H9 (cell line): ENCODE data around the gene ODF2. TPM values are rescaled to one million over a fixed set of nuclear protein-coding genes. Genes with fewer than 3 reads are reported as not detected.

Experiments
- DNase-seq: peaks from one replicate; pipeline ENCODE4 v3.0.0-alpha.2; 2017
- H2AFZ ChIP-seq: one replicate; pipeline ENCODE4 v1.6.1; 2013; ENCODE audit warnings: mild to moderate bottlenecking, low read length, control low read depth, moderate library complexity
- H2AK5ac ChIP-seq: 2 replicates; pipeline ENCODE4 v1.6.1; 2013; ENCODE audit warnings: low read length, control low read depth, mixed read lengths; ENCODE audit not compliant: insufficient read length
- H2BK120ac ChIP-seq: one replicate; pipeline ENCODE4 v1.6.1; 2013; ENCODE audit warnings: low read depth, mild to moderate bottlenecking, low read length, control low read depth, inconsistent platforms; ENCODE audit not compliant: poor library complexity, severe bottlenecking
- H2BK12ac ChIP-seq: 2 replicates; pipeline ENCODE4 v1.6.1; 2013; ENCODE audit warnings: low read length, control low read depth, mixed read lengths, low read depth; ENCODE audit not compliant: insufficient read length
- H2BK15ac ChIP-seq: 2 replicates; pipeline ENCODE4 v1.6.1; 2013; ENCODE audit warnings: low read depth, low read length, control low read depth
- H2BK20ac ChIP-seq: one replicate; pipeline ENCODE4 v1.6.1; 2013; ENCODE audit warnings: low read depth, mild to moderate bottlenecking, low read length, control low read depth, inconsistent platforms; ENCODE audit not compliant: poor library complexity, severe bottlenecking
- H2BK5ac ChIP-seq: 2 replicates; pipeline ENCODE4 v1.6.1; 2013; ENCODE audit warnings: low read length, control low read depth, mixed read lengths; ENCODE audit not compliant: insufficient read length
- H3K14ac ChIP-seq: 2 replicates; pipeline ENCODE4 v1.6.1; 2013; ENCODE audit warnings: low read length, control low read depth; ENCODE audit not compliant: insufficient read depth
- H3K18ac ChIP-seq: 2 replicates; pipeline ENCODE4 v1.6.1; 2013; ENCODE audit warnings: low read depth, mild to moderate bottlenecking, mixed read lengths, low read length, control low read depth; ENCODE audit not compliant: insufficient read length
- H3K23ac ChIP-seq: 2 replicates; pipeline ENCODE4 v1.6.1; 2013; ENCODE audit warnings: low read length, control low read depth, mixed read lengths, low read depth; ENCODE audit not compliant: insufficient read length
- H3K23me2 ChIP-seq: 2 replicates; pipeline ENCODE4 v1.6.1; 2013; ENCODE audit warnings: low read depth, mild to moderate bottlenecking, mixed read lengths, low read length, control low read depth; ENCODE audit not compliant: insufficient read length, poor library complexity, severe bottlenecking
- H3K27ac ChIP-seq: 2 replicates; pipeline ENCODE4 v1.5.1; 2013; ENCODE audit warnings: low read length, control low read depth, mixed read lengths, low read depth; ENCODE audit not compliant: insufficient read length
- H3K27me3 ChIP-seq: 2 replicates; pipeline ENCODE4 v1.6.1; 2013; ENCODE audit warnings: low read length, control low read depth, inconsistent platforms; ENCODE audit not compliant: insufficient read depth
- H3K4ac ChIP-seq: 2 replicates; pipeline ENCODE4 v1.6.1; 2013; ENCODE audit warnings: low read depth, mild to moderate bottlenecking, control low read depth, inconsistent platforms, low read length, moderate library complexity
- H3K4me1 ChIP-seq: 2 replicates; pipeline ENCODE4 v1.6.1; 2013; ENCODE audit warnings: low read length, control low read depth, inconsistent platforms; ENCODE audit not compliant: insufficient read depth
- H3K4me2 ChIP-seq: 2 replicates; pipeline ENCODE4 v1.6.1; 2013; ENCODE audit warnings: low read length, control low read depth, mixed read lengths; ENCODE audit not compliant: insufficient read length, insufficient read depth
- H3K56ac ChIP-seq: 2 replicates; pipeline ENCODE4 v1.6.1; 2013; ENCODE audit warnings: low read depth, mild to moderate bottlenecking, mixed read lengths, low read length, control low read depth; ENCODE audit not compliant: insufficient read length
- H3K79me1 ChIP-seq: 2 replicates; pipeline ENCODE4 v1.6.1; 2013; ENCODE audit warnings: low read depth, mild to moderate bottlenecking, moderate library complexity, low read length, control low read depth, inconsistent platforms; ENCODE audit not compliant: insufficient read depth, poor library complexity, severe bottlenecking
- H3K79me2 ChIP-seq: 2 replicates; pipeline ENCODE4 v1.6.1; 2013; ENCODE audit warnings: low read length, control low read depth, inconsistent platforms; ENCODE audit not compliant: insufficient read depth
- H3K9ac ChIP-seq: 2 replicates; pipeline ENCODE4 v1.6.1; 2013; ENCODE audit warnings: low read length, control low read depth, mixed read lengths; ENCODE audit not compliant: insufficient read length; ENCODE audit errors: extremely low read depth
- H3K9me3 ChIP-seq: one replicate; pipeline ENCODE4 v1.6.1; 2013; ENCODE audit warnings: low read depth, low read length, inconsistent platforms; ENCODE audit not compliant: control insufficient read depth
- H3T11ph ChIP-seq: one replicate; pipeline ENCODE4 v1.6.1; 2013; ENCODE audit warnings: mild to moderate bottlenecking, low read length, control low read depth, inconsistent platforms
- H4K20me1 ChIP-seq: one replicate; pipeline ENCODE4 v1.6.1; 2013; ENCODE audit not compliant: control insufficient read depth, insufficient read length, insufficient read depth
- H4K5ac ChIP-seq: 2 replicates; pipeline ENCODE4 v1.6.1; 2013; ENCODE audit warnings: low read depth, mild to moderate bottlenecking, mixed read lengths, low read length, control low read depth; ENCODE audit not compliant: insufficient read length
- H4K8ac ChIP-seq: replicated peaks from 2 replicates; pipeline ENCODE4 v1.6.1; 2013; ENCODE audit warnings: low read length, control low read depth, mixed read lengths, low read depth; ENCODE audit not compliant: insufficient read length
- H4K91ac ChIP-seq: 2 replicates; pipeline ENCODE4 v1.6.1; 2013; ENCODE audit warnings: low read depth, mild to moderate bottlenecking, moderate library complexity, mixed read lengths, low read length, control low read depth; ENCODE audit not compliant: insufficient read length
- H3K27ac Mint-ChIP-seq, 3 experiments: 2 replicates in 2 of 3; 3 replicates in 1 of 3; pipeline ENCODE4 v1.8.0; 2020 to 2021; ENCODE audit warnings: mixed read lengths in 3 of 3, mild to moderate bottlenecking in 1 of 3, moderate library complexity in 1 of 3
- H3K27me3 Mint-ChIP-seq: 2 replicates; pipeline ENCODE4 v1.8.0; 2021; ENCODE audit warnings: low read depth, mild to moderate bottlenecking, moderate library complexity, mixed read lengths
- H3K36me3 Mint-ChIP-seq, 3 experiments: 2 replicates in 2 of 3; 3 replicates in 1 of 3; pipeline ENCODE4 v1.8.0; 2020 to 2021; ENCODE audit warnings: low read depth in 3 of 3, mixed read lengths in 3 of 3; ENCODE audit not compliant: insufficient read depth in 1 of 3
- H3K4me1 Mint-ChIP-seq, 2 experiments: 2 replicates each; pipeline ENCODE4 v1.8.0; 2020; ENCODE audit warnings: mixed read lengths in 2 of 2
- H3K4me3 Mint-ChIP-seq, 2 experiments: 2 replicates in 1 of 2; 3 replicates in 1 of 2; pipeline ENCODE4 v1.8.0; 2020 to 2021; ENCODE audit warnings: mild to moderate bottlenecking in 2 of 2, mixed read lengths in 2 of 2, moderate library complexity in 1 of 2
- H3K9me3 Mint-ChIP-seq, 2 experiments: 2 replicates in 1 of 2; 3 replicates in 1 of 2; pipeline ENCODE4 v1.8.0; 2020; ENCODE audit warnings: mild to moderate bottlenecking in 2 of 2, mixed read lengths in 2 of 2, moderate library complexity in 1 of 2
- CTCF ChIP-seq: fragments of 200-600 bp; sonication (generic); conservative IDR thresholded peaks from 3 replicates; pipeline ENCODE4 v1.8.0; 2021; ENCODE audit warnings: antibody characterized with exemption, mild to moderate bottlenecking
- WGBS: extraction: QIAGEN DNeasy Blood & Tissue Kit; methylation state at CpG from one replicate; pipeline ENCODE4 v1.1.7; 2013; ENCODE audit warnings: missing lambda C conversion rate, low lambda C conversion rate, mixed read lengths; ENCODE audit not compliant: insufficient read length; ENCODE audit errors: extremely low coverage; 5-methylcytosine and 5-hydroxymethylcytosine counted together
- total RNA-seq: library from RNA; stranded (reverse); gene quantifications from 2 replicates; pipeline ENCODE4 v1.2.1, GENCODE V29; 2021

ODF2 gene
- total RNA-seq, 1 experiment from 2014 or later, result 16.7 TPM

GRCh38 chr9:128470560-128470959 is 14.8 kb downstream of the ODF2 start:
- Histone ChIP-seq H3K9me3 (no peaks in the 10 kb centered on the region), H3K4me1 (no peaks in the 10 kb centered on the region), H3T11ph (no peak overlapping the region), H3K4ac (no peak overlapping the region), H3K79me2 (no peaks in the 10 kb centered on the region), H2AFZ (no peak overlapping the region), H3K56ac (no peak overlapping the region), H3K14ac (no peak overlapping the region), H3K9ac (no peak overlapping the region), H2BK20ac (no peak overlapping the region), H2BK15ac (no peak overlapping the region), H2BK120ac (no peak overlapping the region), H3K18ac (no peak overlapping the region), H2BK12ac (no peak overlapping the region), H3K27me3 (no peaks in the 10 kb centered on the region), H3K23ac (no peak overlapping the region), H3K27ac (no peak overlapping the region), H4K91ac (no peak overlapping the region), H3K79me1 (no peaks in the 10 kb centered on the region), H3K23me2 (no peaks in the 10 kb centered on the region), H4K8ac (no peak overlapping the region), H2BK5ac (no peak overlapping the region), H4K5ac (no peak overlapping the region), H2AK5ac (no peak overlapping the region), H4K20me1 (no peaks in the 10 kb centered on the region), H3K4me2 (no peak overlapping the region)
- peaks cover 2% of the 10 kb centered on the region; the same call in 1 of the 2 replicates for H3K27me3 Mint-ChIP-seq
- no peaks in the 10 kb centered on the region for H3K4me1 Mint-ChIP-seq
- no peak for DNase-seq
- peaks cover 2 to 25% (median 10%) of the 10 kb centered on the region in 3 experiments; a peak in 5 of 7 replicates for H3K36me3 Mint-ChIP-seq
- WGBS, result no CpG with 5 or more reads among the region's 5 CpGs
- no peak overlapping the region for H3K4me3 Mint-ChIP-seq
- no peak overlapping the region for H3K27ac Mint-ChIP-seq
- H3K9me3 Mint-ChIP-seq, result no peaks in the 10 kb centered on the region
- no peak for TF ChIP-seq CTCF
